Measurements from ENCODE around the gene SERPINB12. TPM values are rescaled to one million over a fixed set of nuclear protein-coding genes. Genes with fewer than 3 reads are reported as not detected.
A peak's percentile ranks its signal among the peaks of the same experiment; 100 is the strongest.

SERPINB12 gene
- total RNA-seq, 1 donor from 2014 or later, result not detected

- Histone ChIP-seq H3K9me3 (ENCODE audit: low read depth) (no peaks in the 10 kb centered on the region), H3K36me3 (no peaks in the 10 kb centered on the region), H3K79me2 (ENCODE audit: low read depth) (no peaks in the 10 kb centered on the region), H3K4me2 (no peak overlapping the region), H3K27ac (no peak overlapping the region), H2AFZ (replicated peaks) (no peak overlapping the region), H3K4me1 (no peaks in the 10 kb centered on the region), H3K4me3 (no peak overlapping the region), H3K9ac (no peak overlapping the region), H3F3A (ENCODE audit: low read depth) (no peaks in the 10 kb centered on the region), H3K27me3 (no peaks in the 10 kb centered on the region), H4K20me1 (ENCODE audit: low read depth) (no peaks in the 10 kb centered on the region)
- no peaks in the 10 kb centered on the region for H3K27me3 Mint-ChIP-seq (ENCODE audit: insufficient read depth, low read depth)
- TF ChIP-seq CTCF (IDR thresholded peaks at IDR 0.05) (no peak), EZH2 (IDR thresholded peaks at IDR 0.05) (no peak), EZH2phosphoT487 (IDR thresholded peaks at IDR 0.05) (no peak)
- no peaks in the 10 kb centered on the region for H3K36me3 Mint-ChIP-seq
- no peaks in the 10 kb centered on the region for H3K9me3 Mint-ChIP-seq
- peaks cover 4% of the 10 kb centered on the region for H3K4me1 Mint-ChIP-seq
- no peak overlapping the region for H3K4me3 Mint-ChIP-seq
- no peak overlapping the region for H3K27ac Mint-ChIP-seq
- DNase-seq (ENCODE audit: low spot score), result no peak
Measured at GRCh38 chr18:63552581-63552980, 10.4 kb downstream of the SERPINB12 start.

- Histone ChIP-seq H3K27me3 (no peaks in the 10 kb centered on the region), H3K27ac (no peak overlapping the region), H3K4me3 (no peak overlapping the region), H3K9me3 (ENCODE audit: low read depth) (no peaks in the 10 kb centered on the region), H3K9ac (no peak overlapping the region), H3K4me2 (no peak overlapping the region), H3K4me1 (no peaks in the 10 kb centered on the region), H3K79me2 (ENCODE audit: low read depth) (no peaks in the 10 kb centered on the region), H3F3A (ENCODE audit: low read depth) (no peaks in the 10 kb centered on the region), H3K36me3 (no peaks in the 10 kb centered on the region), H2AFZ (replicated peaks) (peak overlapping the region; percentile 26), H4K20me1 (ENCODE audit: low read depth) (no peaks in the 10 kb centered on the region)
- Mint-ChIP-seq H3K4me1 (peaks cover 4% of the 10 kb centered on the region), H3K36me3 (no peaks in the 10 kb centered on the region), H3K9me3 (no peaks in the 10 kb centered on the region), H3K27ac (no peak overlapping the region), H3K27me3 (ENCODE audit: insufficient read depth, low read depth) (no peaks in the 10 kb centered on the region), H3K4me3 (no peak overlapping the region)
- DNase-seq (ENCODE audit: low spot score), result no peak
- no peak for TF ChIP-seq EZH2phosphoT487 (IDR thresholded peaks at IDR 0.05)
- no peak for TF ChIP-seq EZH2 (IDR thresholded peaks at IDR 0.05)
- TF ChIP-seq CTCF (IDR thresholded peaks at IDR 0.05), result no peak
Measured at GRCh38 chr18:63553081-63553480, 10.9 kb downstream of the SERPINB12 start.

GRCh38 chr18:63559567-63560491 lies 17.7 kb downstream of the SERPINB12 start:
- no peak overlapping the region for H3K9ac ChIP-seq
- Mint-ChIP-seq H3K27ac (no peak overlapping the region), H3K9me3 (no peaks in the 10 kb centered on the region), H3K36me3 (no peaks in the 10 kb centered on the region), H3K27me3 (ENCODE audit: insufficient read depth, low read depth) (no peaks in the 10 kb centered on the region), H3K4me1 (no peaks in the 10 kb centered on the region), H3K4me3 (no peak overlapping the region)
- TF ChIP-seq EZH2 (IDR thresholded peaks at IDR 0.05) (no peak), EZH2phosphoT487 (IDR thresholded peaks at IDR 0.05) (no peak)
- H3K4me3 ChIP-seq, result no peak overlapping the region
- no peak overlapping the region for H3K4me2 ChIP-seq
- no peaks in the 10 kb centered on the region for H3K4me1 ChIP-seq
- no peaks in the 10 kb centered on the region for H3K79me2 ChIP-seq (ENCODE audit: low read depth)
- H3K27me3 ChIP-seq, result no peaks in the 10 kb centered on the region
- no peaks in the 10 kb centered on the region for H4K20me1 ChIP-seq (ENCODE audit: low read depth)
- no peak for DNase-seq (ENCODE audit: low spot score)
- H3F3A ChIP-seq (ENCODE audit: low read depth), result no peaks in the 10 kb centered on the region
- no peaks in the 10 kb centered on the region for H3K9me3 ChIP-seq (ENCODE audit: low read depth)
- H2AFZ ChIP-seq (replicated peaks), result no peak overlapping the region
- no peaks in the 10 kb centered on the region for H3K36me3 ChIP-seq
- no peak overlapping the region for H3K27ac ChIP-seq

- Histone ChIP-seq H2AFZ (replicated peaks) (no peak overlapping the region), H3K4me3 (no peak overlapping the region), H3K4me2 (no peak overlapping the region), H3K79me2 (ENCODE audit: low read depth) (no peaks in the 10 kb centered on the region), H3K9me3 (ENCODE audit: low read depth) (no peaks in the 10 kb centered on the region), H3K27ac (no peak overlapping the region), H3K27me3 (no peaks in the 10 kb centered on the region), H4K20me1 (ENCODE audit: low read depth) (no peaks in the 10 kb centered on the region), H3K36me3 (no peaks in the 10 kb centered on the region), H3K9ac (no peak overlapping the region), H3F3A (ENCODE audit: low read depth) (no peaks in the 10 kb centered on the region), H3K4me1 (no peaks in the 10 kb centered on the region)
- TF ChIP-seq CTCF (IDR thresholded peaks at IDR 0.05) (no peak), EZH2phosphoT487 (IDR thresholded peaks at IDR 0.05) (no peak), EZH2 (IDR thresholded peaks at IDR 0.05) (no peak)
- Mint-ChIP-seq H3K36me3 (no peaks in the 10 kb centered on the region), H3K4me3 (no peak overlapping the region), H3K27me3 (ENCODE audit: insufficient read depth, low read depth) (peaks cover 2% of the 10 kb centered on the region), H3K27ac (no peak overlapping the region), H3K9me3 (no peaks in the 10 kb centered on the region), H3K4me1 (no peaks in the 10 kb centered on the region)
- no peak for DNase-seq (ENCODE audit: low spot score)
Measured at GRCh38 chr18:63562284-63562683, 20.1 kb downstream of the SERPINB12 start.

All from neural progenitor cell (in vitro differentiated cells).